ENCODE results near the gene EXOC4. TPM values are rescaled to one million over a fixed set of nuclear protein-coding genes. Genes with fewer than 3 reads are reported as not detected.

The EXOC4 gene
- total RNA-seq, 1 experiment from 2014 or later, result 91.9 TPM

- intact Hi-C loops (cut with micrococcal nuclease; ENCODE audit: unreplicated experiment), result no loop called here
- no peak for DNase-seq
- Mint-ChIP-seq H3K27ac (ENCODE audit: unreplicated experiment) (no peak overlapping the region), H3K27me3 (ENCODE audit: unreplicated experiment) (no peaks in the 10 kb centered on the region), H3K4me3 (ENCODE audit: low read depth, unreplicated experiment) (no peak overlapping the region), H3K36me3 (ENCODE audit: insufficient read depth, unreplicated experiment) (no peaks in the 10 kb centered on the region), H3K9me3 (ENCODE audit: low read depth, unreplicated experiment) (no peaks in the 10 kb centered on the region), H3K4me1 (ENCODE audit: low read depth, unreplicated experiment) (no peaks in the 10 kb centered on the region)
- CTCF ChIA-PET, result no interaction called here
- no peak for TF ChIP-seq CTCF (IDR thresholded peaks at IDR 0.05; ENCODE audit: unreplicated experiment)
- BruUV-seq (replicated peaks), result no TSS peak
These were observed 348.7 kb downstream of the EXOC4 start for GRCh38 chr7:133601617-133602016.

DNA sequence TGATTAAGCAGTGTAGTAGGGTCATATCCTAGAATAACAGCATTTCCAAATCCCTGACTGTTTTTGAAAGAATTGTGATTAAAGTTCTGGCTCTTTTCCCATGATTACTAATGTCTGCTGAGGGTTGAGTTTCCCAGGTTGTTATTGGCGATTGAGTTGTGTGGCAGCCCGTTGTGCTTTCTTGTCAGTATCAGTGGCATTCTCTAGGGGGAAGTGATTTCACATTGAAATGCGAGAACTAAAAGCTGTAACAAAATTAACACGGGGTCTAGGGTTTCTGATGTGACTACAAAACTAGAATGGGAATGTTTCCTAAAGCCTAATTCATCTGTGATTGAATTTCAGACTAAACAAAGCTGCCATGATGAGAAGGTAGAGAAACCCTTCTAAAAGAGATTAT is 349.4 kb downstream of the EXOC4 start:
- no peaks in the 10 kb centered on the region for H3K36me3 Mint-ChIP-seq (ENCODE audit: insufficient read depth, unreplicated experiment)
- DNase-seq, result no peak
- no peak overlapping the region for H3K4me3 Mint-ChIP-seq (ENCODE audit: low read depth, unreplicated experiment)
- CTCF ChIA-PET, result no interaction called here
- BruUV-seq (replicated peaks), result no TSS peak
- intact Hi-C loops (cut with micrococcal nuclease; ENCODE audit: unreplicated experiment), result no loop called here
- no peaks in the 10 kb centered on the region for H3K9me3 Mint-ChIP-seq (ENCODE audit: low read depth, unreplicated experiment)
- no peaks in the 10 kb centered on the region for H3K27me3 Mint-ChIP-seq (ENCODE audit: unreplicated experiment)
- no peak overlapping the region for H3K27ac Mint-ChIP-seq (ENCODE audit: unreplicated experiment)
- H3K4me1 Mint-ChIP-seq (ENCODE audit: low read depth, unreplicated experiment), result no peaks in the 10 kb centered on the region
- TF ChIP-seq CTCF (IDR thresholded peaks at IDR 0.05; ENCODE audit: unreplicated experiment), result no peak

- no peak for DNase-seq
- intact Hi-C loops (cut with micrococcal nuclease; ENCODE audit: unreplicated experiment), result no loop called here
- Mint-ChIP-seq H3K27ac (ENCODE audit: unreplicated experiment) (no peak overlapping the region), H3K27me3 (ENCODE audit: unreplicated experiment) (no peaks in the 10 kb centered on the region), H3K4me3 (ENCODE audit: low read depth, unreplicated experiment) (no peak overlapping the region), H3K9me3 (ENCODE audit: low read depth, unreplicated experiment) (no peaks in the 10 kb centered on the region), H3K4me1 (ENCODE audit: low read depth, unreplicated experiment) (no peaks in the 10 kb centered on the region), H3K36me3 (ENCODE audit: insufficient read depth, unreplicated experiment) (no peaks in the 10 kb centered on the region)
- no TSS peak for BruUV-seq (replicated peaks)
- TF ChIP-seq CTCF (IDR thresholded peaks at IDR 0.05; ENCODE audit: unreplicated experiment), result no peak
- CTCF ChIA-PET, result no interaction called here
These were observed 354.1 kb downstream of the EXOC4 start for GRCh38 chr7:133606991-133607390.

- Mint-ChIP-seq H3K4me3 (ENCODE audit: low read depth, unreplicated experiment) (no peak overlapping the region), H3K27me3 (ENCODE audit: unreplicated experiment) (no peaks in the 10 kb centered on the region), H3K36me3 (ENCODE audit: insufficient read depth, unreplicated experiment) (no peaks in the 10 kb centered on the region), H3K27ac (ENCODE audit: unreplicated experiment) (no peak overlapping the region), H3K9me3 (ENCODE audit: low read depth, unreplicated experiment) (no peaks in the 10 kb centered on the region), H3K4me1 (ENCODE audit: low read depth, unreplicated experiment) (no peaks in the 10 kb centered on the region)
- intact Hi-C loops (cut with micrococcal nuclease; ENCODE audit: unreplicated experiment), result no loop called here
- DNase-seq, result no peak
- CTCF ChIA-PET, result no interaction called here
- TF ChIP-seq CTCF (IDR thresholded peaks at IDR 0.05; ENCODE audit: unreplicated experiment), result no peak
- no TSS peak for BruUV-seq (replicated peaks)
These were observed 356.9 kb downstream of the EXOC4 start for GRCh38 chr7:133609806-133610205.

DNA sequence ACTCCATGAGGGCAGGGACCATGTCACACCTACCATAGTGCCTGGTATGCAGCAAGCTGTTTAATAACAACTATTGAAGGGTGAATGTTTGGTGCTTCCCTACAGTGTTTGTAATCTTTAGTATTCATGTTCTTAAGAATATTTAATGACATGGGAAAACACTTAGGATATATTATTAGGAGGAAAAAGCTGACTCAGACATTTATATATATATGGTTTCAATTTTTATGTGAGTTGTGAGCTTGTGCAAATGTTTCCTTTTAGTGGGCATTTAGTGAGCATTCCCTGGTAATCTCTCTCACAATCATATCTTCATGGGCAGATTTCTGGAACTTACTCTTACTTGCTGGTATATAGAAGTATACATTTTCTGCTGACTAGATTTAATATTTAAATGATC is 359.1 kb downstream of the EXOC4 start:
- no peak for DNase-seq
- no peak overlapping the region for H3K27ac Mint-ChIP-seq (ENCODE audit: unreplicated experiment)
- CTCF ChIA-PET, result no interaction called here
- H3K9me3 Mint-ChIP-seq (ENCODE audit: low read depth, unreplicated experiment), result no peaks in the 10 kb centered on the region
- H3K4me3 Mint-ChIP-seq (ENCODE audit: low read depth, unreplicated experiment), result no peak overlapping the region
- H3K27me3 Mint-ChIP-seq (ENCODE audit: unreplicated experiment), result no peaks in the 10 kb centered on the region
- no peaks in the 10 kb centered on the region for H3K36me3 Mint-ChIP-seq (ENCODE audit: insufficient read depth, unreplicated experiment)
- no peak for TF ChIP-seq CTCF (IDR thresholded peaks at IDR 0.05; ENCODE audit: unreplicated experiment)
- H3K4me1 Mint-ChIP-seq (ENCODE audit: low read depth, unreplicated experiment), result no peaks in the 10 kb centered on the region
- no TSS peak for BruUV-seq (replicated peaks)
- intact Hi-C loops (cut with micrococcal nuclease; ENCODE audit: unreplicated experiment), result no loop called here

Measured in Calu3 (cell line).